GM10266 (cell line): Measurements from ENCODE around the gene TMEM135.

ENCODE experiments used
- DNase-seq: peaks from one replicate; pipeline ENCODE4 v3.0.0; 2012; ENCODE audit errors: extremely low spot score
- CTCF ChIP-seq: IDR thresholded peaks from 2 replicates; pipeline ENCODE4 v1.5.1; 2012; ENCODE audit warnings: mild to moderate bottlenecking, low read depth; ENCODE audit not compliant: control insufficient read depth, insufficient read depth; ENCODE audit errors: missing control alignments

The TMEM135 gene

GRCh38 chr11:87173185-87174039, 135.7 kb downstream of the TMEM135 start:
- TF ChIP-seq CTCF, result no peak
- DNase-seq, result no peak

- TF ChIP-seq CTCF, result no peak
- DNase-seq, result no peak
Measured at GRCh38 chr11:87174870-87175269, 137.1 kb downstream of the TMEM135 start.

DNA sequence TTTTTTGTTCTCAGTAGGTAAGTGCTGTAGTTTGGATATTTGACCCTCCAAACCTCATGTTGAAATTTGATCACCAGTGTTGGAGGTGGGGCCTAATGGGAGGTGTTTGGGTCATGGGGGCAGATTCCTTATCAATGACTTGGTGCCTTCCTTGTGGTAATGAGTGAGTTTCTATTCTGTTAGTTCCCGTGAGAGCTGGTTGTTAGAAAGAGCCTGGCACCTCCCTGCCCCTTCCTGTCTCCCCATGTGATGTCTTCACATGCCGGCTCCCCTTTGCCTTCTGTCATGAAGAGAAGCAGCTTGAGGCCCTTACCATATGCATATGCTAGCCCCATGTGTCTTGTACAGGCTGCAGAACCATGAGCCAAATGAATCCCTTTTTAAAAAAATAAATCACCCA, 138.3 kb downstream of the TMEM135 start:
- DNase-seq, result no peak
- TF ChIP-seq CTCF, result no peak

DNA sequence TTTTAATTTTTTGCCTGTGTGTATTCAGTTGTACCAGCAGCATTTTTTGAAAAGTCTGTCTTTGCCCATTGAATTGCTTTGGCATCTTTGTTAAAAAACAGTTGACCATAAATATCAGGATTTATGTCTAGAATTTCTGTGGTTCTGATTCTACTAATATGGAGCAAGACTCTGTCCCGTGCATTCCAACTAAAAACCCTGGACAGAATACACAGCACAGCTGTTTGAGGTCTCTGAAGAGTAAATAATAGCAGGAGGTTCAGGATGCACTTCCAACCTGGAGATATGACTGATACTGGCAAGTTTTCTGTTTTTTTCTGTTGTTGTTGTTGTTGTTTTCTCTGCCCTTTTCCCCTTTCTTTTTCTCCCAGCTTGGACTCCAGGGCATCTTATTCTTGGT, 141.9 kb downstream of the TMEM135 start:
- DNase-seq, result no peak
- TF ChIP-seq CTCF, result no peak

DNA sequence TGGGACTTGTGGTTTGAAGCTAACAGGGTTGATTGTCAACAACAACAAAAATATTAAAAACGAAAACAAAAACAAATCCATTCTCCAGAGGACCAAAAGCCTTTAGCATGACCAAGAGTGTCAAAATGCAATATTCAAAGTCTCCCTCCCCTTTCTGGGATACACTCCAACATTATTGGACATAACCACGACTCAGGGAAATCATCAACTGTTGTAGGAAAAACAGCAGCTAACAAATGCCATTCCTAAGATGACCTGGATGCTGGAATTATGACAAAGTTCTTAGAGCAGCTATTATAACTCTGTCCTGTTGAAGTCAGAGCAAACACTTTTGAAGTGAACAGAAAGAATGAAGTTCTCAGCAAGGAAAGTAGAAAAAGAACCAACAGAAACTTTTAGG, 143.0 kb downstream of the TMEM135 start:
- DNase-seq, result no peak
- no peak for TF ChIP-seq CTCF

DNA sequence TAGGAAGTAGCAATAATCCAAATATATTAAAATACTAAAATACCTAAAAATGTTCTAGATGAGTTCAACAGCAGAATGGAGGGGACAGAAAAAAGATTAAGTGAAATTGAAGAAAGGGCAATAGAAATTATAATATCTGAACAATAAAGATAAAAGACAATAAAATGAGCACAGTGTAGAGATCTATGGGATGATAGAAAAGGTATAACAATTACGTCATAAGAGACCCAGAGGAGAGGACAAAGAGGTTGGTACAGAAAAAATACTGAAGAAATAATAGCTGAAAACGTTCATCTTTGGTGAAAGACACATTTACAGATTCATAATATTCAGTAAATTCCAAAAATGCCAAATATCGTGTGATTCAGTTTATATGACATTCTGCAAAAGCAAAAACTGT, 143.4 kb downstream of the TMEM135 start:
- no peak for TF ChIP-seq CTCF
- no peak for DNase-seq

GRCh38 chr11:87185228-87185627, 147.5 kb downstream of the TMEM135 start:
- no peak for DNase-seq
- TF ChIP-seq CTCF, result no peak
